Keratinocyte (primary cell): ENCODE results near the gene ANO9. TPM values are rescaled to one million over a fixed set of nuclear protein-coding genes. Genes with fewer than 3 reads are reported as not detected.

Experiments
- DNase-seq: peaks from one replicate; pipeline ENCODE4 v3.0.0-alpha.2; 2011; ENCODE audit warnings: low read depth, missing footprints, low spot score
- FAIRE-seq: peaks from 2 replicates; lab custom pipeline; 2011; peaks lifted over from hg19 to GRCh38; lab: Jason Lieb, UNC
- H2AFZ ChIP-seq: 2 replicates; pipeline ENCODE4 v1.6.0; 2012; ENCODE audit warnings: low read length, control low read depth, inconsistent platforms; ENCODE audit not compliant: control insufficient read depth
- H3K27ac ChIP-seq: 2 replicates; pipeline ENCODE4 v1.5.1; 2011; ENCODE audit warnings: low read length; ENCODE audit not compliant: control insufficient read depth, insufficient read depth
- H3K27me3 ChIP-seq: 3 replicates; pipeline ENCODE4 v1.6.0; 2011; ENCODE audit warnings: low read length; ENCODE audit not compliant: control insufficient read depth, insufficient read depth; ENCODE audit errors: extremely low read depth
- H3K36me3 ChIP-seq, 2 experiments: 2 replicates in 1 of 2; 3 replicates in 1 of 2; pipeline ENCODE4 v1.5.1; 2011; ENCODE audit warnings: low read length in 2 of 2, mild to moderate bottlenecking in 1 of 2; ENCODE audit not compliant: control insufficient read depth in 2 of 2, insufficient read depth in 2 of 2; ENCODE audit errors: extremely low read depth in 1 of 2
- H3K4me1 ChIP-seq: 3 replicates; pipeline ENCODE4 v1.5.1; 2011; ENCODE audit warnings: low read length; ENCODE audit not compliant: control insufficient read depth, insufficient read depth; ENCODE audit errors: extremely low read depth
- H3K4me2 ChIP-seq: 3 replicates; pipeline ENCODE4 v1.6.0; 2011; ENCODE audit warnings: low read depth, low read length; ENCODE audit not compliant: control insufficient read depth, insufficient read depth; ENCODE audit errors: extremely low read depth
- H3K4me3 ChIP-seq, 3 experiments: fragments of 200-600 bp in 1 of 3; sonication (generic) in 1 of 3; 2 replicates in 2 of 3; 3 replicates in 1 of 3; pipeline ENCODE4 v1.5.1; 2011 to 2016; ENCODE audit warnings: low read length in 3 of 3, mild to moderate bottlenecking in 3 of 3, control low read depth in 2 of 3, inconsistent platforms in 1 of 3, low read depth in 1 of 3, mixed read lengths in 1 of 3, mixed run types in 1 of 3, moderate library complexity in 1 of 3; ENCODE audit not compliant: control insufficient read depth in 2 of 3, insufficient read depth in 2 of 3; ENCODE audit errors: extremely low read depth in 1 of 3
- H3K79me2 ChIP-seq: 2 replicates; pipeline ENCODE4 v1.6.0; 2012; ENCODE audit warnings: low read length; ENCODE audit not compliant: control insufficient read depth, insufficient read depth
- H3K9ac ChIP-seq: 3 replicates; pipeline ENCODE4 v1.6.0; 2011; ENCODE audit warnings: low read length; ENCODE audit not compliant: control insufficient read depth, insufficient read depth; ENCODE audit errors: extremely low read depth
- H3K9me1 ChIP-seq: 3 replicates; pipeline ENCODE4 v1.6.0; 2011; ENCODE audit warnings: low read length; ENCODE audit not compliant: control insufficient read depth, insufficient read depth; ENCODE audit errors: extremely low read depth
- H3K9me3 ChIP-seq: 2 replicates; pipeline ENCODE4 v1.5.1; 2012; ENCODE audit warnings: low read depth, low read length; ENCODE audit not compliant: control insufficient read depth
- H4K20me1 ChIP-seq: 3 replicates; pipeline ENCODE4 v1.6.0; 2011; ENCODE audit warnings: low read length; ENCODE audit not compliant: control insufficient read depth, insufficient read depth; ENCODE audit errors: extremely low read depth
- CTCF ChIP-seq, 3 experiments: IDR thresholded peaks in 1 of 3; conservative IDR thresholded peaks in 1 of 3; optimal IDR thresholded peaks in 1 of 3; 2 replicates in 2 of 3; 3 replicates in 1 of 3; pipeline versions ENCODE3 to v1.5.1; 2011; ENCODE audit warnings: low read length in 3 of 3, mild to moderate bottlenecking in 3 of 3, moderate library complexity in 2 of 3, control low read depth in 1 of 3, inconsistent platforms in 1 of 3; ENCODE audit not compliant: insufficient read depth in 2 of 3; ENCODE audit errors: extremely low read depth in 1 of 3
- EZH2 ChIP-seq: IDR thresholded peaks from one replicate; pipeline ENCODE4 v1.6.1; 2012; ENCODE audit warnings: inconsistent platforms, mild to moderate bottlenecking, low read length, moderate library complexity
- dilution Hi-C: fragments of 300-500 bp; cut with MboI; formaldehyde crosslinking; loops from one replicate; pipeline ENCODE4 v1.7.0; 2020; ENCODE audit warnings: low sequenced_read_pairs; ENCODE audit not compliant: extremely low pct_ligation_motif_present
- polyA plus RNA-seq, 5 experiments: library from polyadenylated mRNA; depleted of rRNA in 3 of 5; stranded (reverse) in 3 of 5; stranded (forward) in 1 of 5; unstranded in 1 of 5; fragments of >200 nt; gene quantifications; 1 replicate in 1 of 5; 2 replicates in 3 of 5; 3 replicates in 1 of 5; pipeline versions ENCODE4 v1.2.1 to v1.2.3, GENCODE V29; 2011 to 2012; ENCODE audit warnings: missing spikeins in 2 of 5, low read depth in 1 of 5, low replicate concordance in 1 of 5

The ANO9 gene
- polyA plus RNA-seq, 1 donor (not counting 4 experiments of a cell fraction or from before 2014, with no cell fraction given), result 16.1 TPM

- peaks cover 72% of the 10 kb centered on the region for H3K79me2 ChIP-seq
- H3K9me3 ChIP-seq, result no peaks in the 10 kb centered on the region
Observed at GRCh38 chr11:457111-457760, 15.4 kb upstream of the ANO9 start.

GRCh38 chr11:456533-456932, 14.7 kb upstream of the ANO9 start:
- Histone ChIP-seq H3K27ac (no peak overlapping the region), H3K79me2 (peaks cover 72% of the 10 kb centered on the region)
- dilution Hi-C loops, result no loop called here

More at GRCh38 chr11:457111-457760, 15.4 kb upstream of the ANO9 start:
- H2AFZ ChIP-seq, result no peak overlapping the region
- no peak overlapping the region for H3K27ac ChIP-seq
- no peak for DNase-seq
- no peak overlapping the region for H3K4me3 ChIP-seq
- no peak overlapping the region for H3K4me2 ChIP-seq
- no peak for FAIRE-seq
- H4K20me1 ChIP-seq, result no peaks in the 10 kb centered on the region
- dilution Hi-C loops, result no loop called here
- TF ChIP-seq CTCF (optimal IDR thresholded peaks at IDR 0.05 in 1 of 3, IDR thresholded peaks at IDR 0.05 in 1 of 3, conservative IDR thresholded peaks at IDR 0.05 in 1 of 3; ENCODE audit: extremely low read depth in 1 of 3, insufficient read depth in 2 of 3, low read length in 3 of 3) (no peak), EZH2 (no peak)
- no peak overlapping the region for H3K9ac ChIP-seq
- H3K36me3 ChIP-seq, result peaks cover 18 to 33% of the 10 kb centered on the region in 2 experiments
- H3K4me1 ChIP-seq, result peaks cover 27% of the 10 kb centered on the region
- no peaks in the 10 kb centered on the region for H3K9me1 ChIP-seq
- no peaks in the 10 kb centered on the region for H3K27me3 ChIP-seq

More at GRCh38 chr11:456533-456932, 14.7 kb upstream of the ANO9 start:
- Histone ChIP-seq H3K4me2 (no peak overlapping the region), H4K20me1 (no peaks in the 10 kb centered on the region), H3K27me3 (no peaks in the 10 kb centered on the region), H3K36me3 (peaks cover 18 to 37% of the 10 kb centered on the region in 2 experiments), H3K9me1 (no peaks in the 10 kb centered on the region), H2AFZ (no peak overlapping the region), H3K4me3 (no peak overlapping the region), H3K9me3 (no peaks in the 10 kb centered on the region), H3K9ac (no peak overlapping the region), H3K4me1 (peaks cover 25% of the 10 kb centered on the region)
- DNase-seq, result no peak
- FAIRE-seq, result no peak
- TF ChIP-seq EZH2 (no peak), CTCF (optimal IDR thresholded peaks at IDR 0.05 in 1 of 3, IDR thresholded peaks at IDR 0.05 in 1 of 3, conservative IDR thresholded peaks at IDR 0.05 in 1 of 3; ENCODE audit: extremely low read depth in 1 of 3, insufficient read depth in 2 of 3, low read length in 3 of 3) (no peak)
